DMS 273 (cell line): ENCODE data around the gene ILF2.

Experiments used
- DNase-seq: peaks from one replicate; lab custom pipeline; 2025; ENCODE audit not compliant: unreplicated experiment; lab: John Stamatoyannopoulos, UW

ILF2 gene

DNA sequence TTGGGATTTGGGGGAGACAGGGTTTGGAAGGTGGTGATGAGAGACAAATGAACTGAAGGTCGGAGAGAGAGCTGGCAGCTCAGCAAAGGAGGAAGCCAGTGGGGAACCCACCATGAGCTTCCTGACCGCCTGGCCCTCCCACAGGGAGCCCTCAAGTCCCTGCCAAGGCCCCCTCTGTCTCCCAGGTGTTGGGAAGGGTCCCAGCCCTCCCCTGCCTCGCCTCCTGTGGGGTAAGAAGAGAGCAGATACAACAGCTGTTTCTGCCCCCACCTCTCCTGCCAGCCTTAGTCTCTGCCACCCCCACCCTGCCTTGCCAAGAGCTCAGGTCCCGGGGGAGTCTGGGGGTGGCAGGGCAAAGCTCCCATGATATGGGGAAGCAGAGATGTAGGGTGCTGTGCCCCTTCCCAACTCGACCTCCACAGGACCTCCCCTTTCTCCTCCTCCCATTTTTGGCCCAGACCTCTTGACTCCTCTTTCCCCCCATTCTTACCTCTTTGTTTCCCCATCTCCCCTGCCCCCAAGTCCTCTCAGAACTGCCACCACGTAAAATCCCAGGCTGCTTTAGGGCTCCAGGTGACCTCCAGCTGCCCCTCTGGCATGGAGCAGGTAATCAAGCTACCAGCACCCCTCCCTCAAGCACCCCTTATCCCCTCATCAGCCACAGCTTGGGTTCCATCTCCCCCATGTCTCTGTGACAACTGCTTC, 42.0 kb downstream of the ILF2 start:
- DNase-seq, result peak; percentile 73

DNA sequence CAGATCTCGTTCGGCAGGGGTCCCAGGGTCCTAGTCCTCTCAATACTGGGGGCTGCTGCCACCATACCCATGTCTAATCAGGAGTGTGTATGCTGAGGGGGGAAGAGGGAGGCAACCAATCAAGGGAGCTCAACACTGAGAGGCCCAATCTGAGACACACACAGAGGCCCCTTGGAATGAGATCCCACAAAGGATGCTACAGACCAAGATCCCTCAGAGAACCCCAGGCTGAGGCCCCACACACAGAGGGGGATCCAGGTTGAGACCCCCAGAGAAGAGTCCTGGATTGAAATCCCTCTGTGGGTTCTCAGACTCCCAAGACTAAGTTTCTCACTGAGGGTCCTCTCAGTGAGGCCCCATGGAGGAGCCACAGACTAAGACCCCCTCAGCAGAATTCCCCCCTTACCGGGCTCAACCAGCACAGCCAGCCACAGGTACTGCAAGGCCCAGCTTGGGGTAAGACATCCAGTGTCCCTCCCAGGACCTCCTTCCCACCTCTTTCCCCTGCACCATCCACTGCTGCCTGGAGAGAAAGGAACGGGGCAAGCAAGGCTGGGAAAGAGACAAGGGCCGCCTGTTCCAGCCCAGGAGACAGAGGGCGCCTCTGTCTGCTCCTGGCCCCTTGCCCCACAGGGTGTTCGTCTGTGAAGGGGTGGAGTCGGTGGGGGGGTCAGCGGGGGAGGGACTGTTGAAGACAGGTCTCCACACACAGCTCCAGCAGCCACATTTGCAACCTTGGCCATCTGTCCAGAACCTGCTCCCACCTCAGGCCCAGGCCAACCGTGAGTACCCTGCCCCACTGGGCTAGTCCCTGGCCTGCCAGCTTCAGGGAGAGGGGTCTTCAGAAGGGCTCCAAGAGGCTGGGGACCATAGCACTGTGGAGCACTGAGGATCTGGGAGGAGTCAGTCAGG, 42.8 kb downstream of the ILF2 start, which contains the start of gene S100A1:
S100A1 (plus strand) TSS at position 720 of the 912 bp plus-strand sequence. CDS start 2,088 bp downstream, outside the sequence.
- peak; percentile 84 for DNase-seq

DNA sequence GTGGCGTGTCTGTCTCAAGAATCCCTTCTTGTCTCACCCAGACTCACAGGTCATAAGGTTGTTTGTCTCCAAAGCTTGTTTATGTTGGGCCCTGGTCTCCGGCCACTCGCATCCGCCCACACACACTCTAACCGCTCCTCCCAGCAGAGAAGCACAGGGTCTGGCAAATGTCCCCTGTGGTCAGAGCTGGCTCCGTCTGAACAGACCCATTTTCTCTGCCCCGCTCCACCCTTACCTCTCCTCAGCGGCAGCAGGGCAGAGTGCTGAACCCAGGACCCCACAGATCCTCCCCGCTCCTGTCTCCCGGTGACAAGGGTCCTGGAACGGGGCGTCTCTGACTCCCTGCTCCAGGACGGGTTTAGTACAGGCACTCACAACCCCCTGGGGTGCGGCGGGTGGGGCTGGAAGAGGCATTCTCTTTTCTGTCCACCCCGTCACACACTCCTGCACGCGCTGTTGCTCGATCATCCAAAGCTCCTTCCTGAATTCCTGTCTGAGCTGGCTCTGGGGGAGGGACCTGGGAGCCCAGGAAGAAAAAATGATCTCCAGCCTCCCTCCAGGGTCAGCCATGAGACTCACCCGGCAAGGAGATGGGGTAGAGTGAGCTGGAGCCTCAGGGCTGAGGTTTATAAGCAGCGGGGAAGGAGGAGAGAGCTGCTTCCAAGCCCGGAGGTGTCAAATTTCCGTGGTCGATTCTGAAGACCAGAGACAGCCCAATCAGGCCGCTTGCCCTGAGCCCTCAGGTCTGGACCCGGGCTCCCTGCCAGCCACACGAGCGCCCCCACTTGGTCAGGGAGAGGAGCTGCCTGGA, 43.7 kb downstream of the ILF2 start, which contains the start of gene S100A13:
S100A13 (minus strand) TSS at position 602 of the 811 bp plus-strand sequence. CDS start 1,033 bp downstream, outside the sequence.
- DNase-seq, result peak; percentile 95

GRCh38 chr1:153626477-153626903, 44.3 kb downstream of the ILF2 start:
- DNase-seq, result no peak

- no peak for DNase-seq
These were observed 45.7 kb downstream of the ILF2 start for GRCh38 chr1:153624965-153625611.

DNA sequence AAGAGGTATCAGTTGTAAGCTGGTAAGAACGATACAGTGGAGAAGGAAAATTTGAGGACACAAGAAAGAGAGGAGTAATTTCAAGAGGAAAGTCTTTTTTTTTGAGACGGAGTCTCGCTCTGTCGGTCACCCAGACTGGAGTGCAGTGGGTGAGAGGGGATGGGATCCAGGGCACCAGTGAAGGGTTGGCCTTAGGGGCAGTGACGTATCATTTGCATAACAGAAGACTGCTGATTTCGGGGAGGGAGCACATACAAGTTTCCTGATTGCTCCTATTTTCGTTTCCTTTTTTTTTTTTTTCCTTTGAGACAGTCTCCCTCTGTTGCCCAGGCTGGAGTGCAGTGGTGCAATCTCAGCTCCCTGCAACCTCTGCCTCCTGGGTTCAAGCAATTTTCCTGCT, 47.7 kb downstream of the ILF2 start:
- no peak for DNase-seq

DNA sequence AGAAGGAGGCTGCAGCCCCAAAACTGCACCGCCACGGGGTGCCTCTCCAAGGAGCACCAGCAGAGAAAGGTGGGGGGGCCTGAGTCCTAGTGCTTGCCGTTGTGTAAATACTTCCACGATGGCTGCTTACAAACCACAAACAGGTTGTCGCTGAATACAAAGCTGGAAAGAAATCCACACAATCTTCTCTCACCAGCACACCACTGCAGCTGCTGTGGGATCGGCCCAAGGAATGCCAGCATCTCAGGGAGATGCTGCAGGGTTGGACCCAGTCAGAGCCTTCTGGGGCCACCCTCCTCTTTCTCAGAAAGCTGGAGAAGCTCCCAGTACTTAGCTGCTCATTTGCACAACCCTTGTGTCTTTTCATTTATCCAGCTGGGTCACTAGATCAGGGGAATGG, 51.6 kb downstream of the ILF2 start:
- DNase-seq, result no peak

GRCh38 chr1:153617663-153618062, 53.1 kb downstream of the ILF2 start:
- DNase-seq, result peak; percentile 64

- no peak for DNase-seq
These were observed 53.9 kb downstream of the ILF2 start for GRCh38 chr1:153616917-153617311.

DNA sequence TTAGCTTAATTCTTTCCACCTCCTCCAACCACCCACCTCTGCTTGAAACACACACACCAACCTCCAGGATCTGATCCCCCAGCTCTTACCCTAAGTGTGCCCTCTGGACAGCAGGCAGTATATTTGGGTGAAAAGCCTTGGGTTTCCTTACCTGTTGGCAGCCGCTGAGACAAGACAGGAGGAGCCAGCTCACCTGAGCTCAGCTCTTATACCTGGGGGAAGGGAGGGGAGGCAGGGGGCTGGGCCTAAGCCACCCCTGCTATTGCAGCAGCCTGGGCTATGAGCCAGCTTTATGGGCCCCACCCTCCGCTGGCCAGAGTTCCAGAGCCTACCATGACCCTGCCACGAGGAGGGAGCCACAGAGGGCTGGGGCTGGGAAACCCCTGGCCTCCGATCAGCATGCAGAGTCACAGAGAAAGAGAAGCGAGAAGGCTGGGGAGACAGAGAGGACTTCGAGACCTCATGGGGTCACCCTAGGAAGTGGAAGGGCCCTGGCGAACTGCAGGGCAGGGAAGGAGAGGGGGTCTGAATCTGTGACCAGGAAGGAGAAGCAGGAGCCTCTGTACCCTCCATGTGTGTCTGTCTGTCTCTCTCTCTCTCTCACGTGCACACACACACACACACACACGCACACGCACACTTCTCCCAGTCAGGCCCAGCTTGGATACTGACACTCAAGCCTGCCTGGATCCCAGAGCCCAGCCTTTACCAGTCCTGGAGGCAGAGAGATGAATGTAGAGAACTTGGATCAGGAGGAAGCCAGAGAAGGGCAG, 54.5 kb downstream of the ILF2 start, which contains the start of gene S100A14:
S100A14 (minus strand) TSS at position 182 of the 773 bp plus-strand sequence. CDS start 467 bp downstream, outside the sequence.
- no peak for DNase-seq

DNA sequence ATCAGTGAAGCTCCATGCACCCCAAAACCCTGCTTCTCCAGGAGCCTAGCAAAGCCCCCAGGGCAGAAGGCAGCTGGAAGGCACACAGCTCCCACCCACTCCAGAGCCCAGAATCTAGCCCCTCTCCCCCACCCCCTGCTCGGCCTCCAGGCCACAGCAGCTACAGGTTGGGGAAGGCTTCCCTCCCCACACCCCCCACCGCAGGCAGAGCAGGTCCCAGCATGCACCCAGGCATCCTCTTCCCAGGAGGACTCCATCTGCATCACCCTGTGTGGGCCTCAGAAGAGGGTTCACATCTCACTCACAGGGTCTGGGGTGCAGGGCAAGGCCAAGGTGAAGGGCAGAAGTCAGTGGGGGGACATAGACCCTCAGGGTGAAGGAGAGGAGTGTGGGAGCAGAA, 55.4 kb downstream of the ILF2 start:
- no peak for DNase-seq

- DNase-seq, result no peak
These were observed 55.9 kb downstream of the ILF2 start for GRCh38 chr1:153614906-153615305.

DNA sequence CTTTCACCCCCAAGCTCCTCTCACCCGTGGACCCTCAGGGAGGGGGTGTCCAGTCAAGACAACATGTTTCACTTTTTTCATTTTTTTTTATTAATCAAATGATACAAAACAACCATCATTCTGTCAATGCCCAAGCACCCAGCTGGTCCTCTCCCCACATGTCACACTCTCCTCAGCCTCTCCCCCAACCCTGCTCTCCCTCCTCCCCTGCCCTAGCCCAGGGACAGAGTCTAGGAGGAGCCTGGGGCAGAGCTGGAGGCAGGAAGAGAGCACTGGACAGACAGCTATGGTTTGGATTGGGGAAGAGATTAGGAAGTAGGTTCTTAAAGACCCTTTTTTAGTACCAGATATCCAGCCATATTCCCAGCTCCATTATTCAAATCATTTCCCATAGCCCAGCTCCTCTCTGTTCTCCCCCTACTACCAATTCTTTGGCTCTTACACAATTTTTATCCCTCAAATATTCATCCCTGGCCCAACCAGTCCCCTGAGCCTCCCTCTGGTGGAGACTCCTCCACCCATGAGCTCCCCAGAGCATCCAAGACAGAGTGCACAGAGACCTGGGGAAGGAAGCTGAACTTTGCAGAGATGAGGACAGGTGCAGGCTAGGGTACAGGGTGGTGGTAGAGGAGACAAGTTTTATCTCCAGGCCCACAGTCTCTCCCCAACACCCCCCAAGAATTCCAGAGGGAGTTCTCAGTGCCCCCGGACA, 56.4 kb downstream of the ILF2 start:
- no peak for DNase-seq

GRCh38 chr1:153613406-153613805, 57.4 kb downstream of the ILF2 start:
- DNase-seq, result no peak

- peak; percentile 43 for DNase-seq
These were observed 58.0 kb downstream of the ILF2 start, which contains the start of gene S100A16 for GRCh38 chr1:153612755-153613331. Gene S100A16 (minus strand): TSS chr1:153613137. CDS start chr1:153608151, 4,986 bp downstream.

- DNase-seq, result no peak
These were observed 58.6 kb downstream of the ILF2 start for GRCh38 chr1:153612111-153612754.
